HepG2 (cell line): Measurements from ENCODE around the gene IRS1. TPM values are rescaled to one million over a fixed set of nuclear protein-coding genes. Genes with fewer than 3 reads are reported as not detected.

ENCODE experiments used
- CENPT ChIP-seq: sonication (generic); formaldehyde crosslinking; IDR thresholded peaks from 2 replicates; pipeline ENCODE4 v1.8.0; 2022; ENCODE audit warnings: low read depth, mild to moderate bottlenecking, moderate library complexity, missing genetic modification reagents
- E2F1 ChIP-seq: sonication (generic); formaldehyde crosslinking; IDR thresholded peaks from 2 replicates; pipeline ENCODE4 v1.5.0; 2020; ENCODE audit warnings: missing genetic modification reagents
- ETV5 ChIP-seq: IDR thresholded peaks from 2 replicates; pipeline ENCODE4 v1.6.1; 2018; ENCODE audit warnings: missing biosample characterization, missing genetic modification reagents, inconsistent platforms, borderline replicate concordance
- HMG20A ChIP-seq: IDR thresholded peaks from 2 replicates; pipeline ENCODE4 v1.6.1; 2016; ENCODE audit warnings: borderline replicate concordance
- HNF1B ChIP-seq: sonication (generic); formaldehyde crosslinking; IDR thresholded peaks from 2 replicates; pipeline ENCODE4 v1.5.1; 2020; ENCODE audit warnings: mild to moderate bottlenecking, moderate library complexity, missing genetic modification reagents
- LBX2 ChIP-seq: sonication (generic); formaldehyde crosslinking; IDR thresholded peaks from 2 replicates; pipeline ENCODE4 v1.5.0; 2020; ENCODE audit warnings: missing genetic modification reagents, mild to moderate bottlenecking, borderline replicate concordance
- MTA3 ChIP-seq: sonication (generic); formaldehyde crosslinking; IDR thresholded peaks from 2 replicates; pipeline ENCODE4 v1.4.0; 2020; ENCODE audit warnings: missing genetic modification reagents
- NFIC ChIP-seq: IDR thresholded peaks from 2 replicates; pipeline ENCODE4 v1.6.1; 2012; ENCODE audit warnings: mild to moderate bottlenecking, low read length, inconsistent platforms
- SNAPC5 ChIP-seq: sonication (generic); formaldehyde crosslinking; IDR thresholded peaks from 2 replicates; pipeline ENCODE4 v1.8.1; 2023; ENCODE audit warnings: mild to moderate bottlenecking, missing genetic modification reagents, borderline replicate concordance
- SUZ12 ChIP-seq: fragments of 150-350 bp; IDR thresholded peaks from 2 replicates; pipeline ENCODE4 v1.6.1; 2014; ENCODE audit warnings: low read depth, low read length
- TGIF2 ChIP-seq: IDR thresholded peaks from 2 replicates; pipeline ENCODE4 v1.6.1; 2016; ENCODE audit warnings: control low read depth, missing compliant biosample characterization
- ZKSCAN8 ChIP-seq: IDR thresholded peaks from 2 replicates; pipeline ENCODE4 v1.6.1; 2016; ENCODE audit warnings: borderline replicate concordance, missing genetic modification reagents, missing compliant biosample characterization
- ZNF251 ChIP-seq: sonication (generic); formaldehyde crosslinking; IDR thresholded peaks from 2 replicates; pipeline ENCODE4 v1.9.0; 2021; ENCODE audit warnings: mild to moderate bottlenecking, missing genetic modification reagents
- ZNF260 ChIP-seq: sonication (generic); formaldehyde crosslinking; IDR thresholded peaks from 2 replicates; pipeline ENCODE4 v1.4.0; 2020; ENCODE audit warnings: missing genetic modification reagents, low read depth, mild to moderate bottlenecking, borderline replicate concordance
- ZNF691 ChIP-seq: sonication (generic); formaldehyde crosslinking; IDR thresholded peaks from 2 replicates; pipeline ENCODE4 v1.4.0; 2020; ENCODE audit warnings: missing genetic modification reagents, low read depth, mild to moderate bottlenecking, borderline replicate concordance
- polyA plus RNA-seq, 8 experiments: library from polyadenylated mRNA; depleted of rRNA in 3 of 8; stranded (reverse) in 7 of 8; unstranded in 1 of 8; fragments of >200 nt; fragmentation: Illumina TruSeq in 4 of 8; extraction: Trizol in 4 of 8; gene quantifications; 2 replicates each; pipeline versions ENCODE4 v1.2.1 to v1.2.3, GENCODE V29; 2011 to 2016; ENCODE audit warnings: low read depth in 4 of 8, missing spikeins in 1 of 8, mixed read lengths in 1 of 8; ENCODE audit not compliant: insufficient read depth in 1 of 8
- total RNA-seq, 5 experiments: library from RNA; depleted of rRNA; stranded (reverse); fragments of >200 nt; fragmentation: Illumina TruSeq; extraction: Trizol; gene quantifications; 2 replicates each; pipeline ENCODE4 v1.2.3, GENCODE V29; 2016; ENCODE audit warnings: low read depth in 1 of 5

The IRS1 gene
- total and polyA plus RNA-seq, 2 of the 13 experiments (the other 11 are each of a cell fraction or from before 2014, with no cell fraction given): 8.7 to 9.0 TPM

- no peak for TF ChIP-seq ZNF691 (CRISPR knock-in tag)
- TF ChIP-seq LBX2: no peak
- no peak for TF ChIP-seq NFIC
- TF ChIP-seq SNAPC5 (CRISPR knock-in tag): no peak
- TF ChIP-seq HMG20A (CRISPR knock-in tag): peak; percentile 44; the same call in 1 of the 2 replicates
- TF ChIP-seq ETV5: no peak
- no peak for TF ChIP-seq MTA3 (CRISPR knock-in tag)
- no peak for TF ChIP-seq ZNF251 (CRISPR knock-in tag)
- no peak for TF ChIP-seq TGIF2 (CRISPR knock-in tag)
- TF ChIP-seq HNF1B (CRISPR knock-in tag): no peak
- TF ChIP-seq CENPT (CRISPR knock-in tag): no peak
- TF ChIP-seq ZNF260 (CRISPR knock-in tag): no peak
- TF ChIP-seq SUZ12: no peak
- no peak for TF ChIP-seq ZKSCAN8
- peak; percentile 35; the same call in 1 of the 2 replicates for TF ChIP-seq E2F1 (CRISPR knock-in tag)
These were observed 5.4 kb downstream of the IRS1 start (continued) for GRCh38 chr2:226794196-226794661.
